ENCODE data around the gene LIN9.

Gene LIN9

DNA sequence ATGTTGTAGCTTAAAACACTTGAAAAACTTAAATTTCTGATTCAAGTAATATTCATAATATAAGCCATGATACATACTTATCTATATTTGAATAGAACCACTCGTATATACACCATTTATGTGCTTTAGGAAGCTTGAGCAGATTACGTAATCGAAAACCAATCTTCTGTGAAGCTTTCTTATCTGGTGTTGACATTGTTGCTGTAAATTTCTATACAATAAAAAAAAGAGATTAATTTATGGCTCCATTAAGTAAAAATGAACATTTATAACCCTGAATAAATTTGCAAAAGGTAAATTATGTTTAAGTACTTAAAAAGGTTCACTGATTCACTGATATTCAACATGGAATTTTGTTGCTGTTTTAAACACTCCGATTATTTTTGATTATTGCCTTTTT, 21.4 kb downstream of the LIN9 start:
- TF ChIP-seq EZH2phosphoT487 (IDR thresholded peaks at IDR 0.05; ENCODE audit: low read depth): no peak
- TF ChIP-seq, protein P1, sequence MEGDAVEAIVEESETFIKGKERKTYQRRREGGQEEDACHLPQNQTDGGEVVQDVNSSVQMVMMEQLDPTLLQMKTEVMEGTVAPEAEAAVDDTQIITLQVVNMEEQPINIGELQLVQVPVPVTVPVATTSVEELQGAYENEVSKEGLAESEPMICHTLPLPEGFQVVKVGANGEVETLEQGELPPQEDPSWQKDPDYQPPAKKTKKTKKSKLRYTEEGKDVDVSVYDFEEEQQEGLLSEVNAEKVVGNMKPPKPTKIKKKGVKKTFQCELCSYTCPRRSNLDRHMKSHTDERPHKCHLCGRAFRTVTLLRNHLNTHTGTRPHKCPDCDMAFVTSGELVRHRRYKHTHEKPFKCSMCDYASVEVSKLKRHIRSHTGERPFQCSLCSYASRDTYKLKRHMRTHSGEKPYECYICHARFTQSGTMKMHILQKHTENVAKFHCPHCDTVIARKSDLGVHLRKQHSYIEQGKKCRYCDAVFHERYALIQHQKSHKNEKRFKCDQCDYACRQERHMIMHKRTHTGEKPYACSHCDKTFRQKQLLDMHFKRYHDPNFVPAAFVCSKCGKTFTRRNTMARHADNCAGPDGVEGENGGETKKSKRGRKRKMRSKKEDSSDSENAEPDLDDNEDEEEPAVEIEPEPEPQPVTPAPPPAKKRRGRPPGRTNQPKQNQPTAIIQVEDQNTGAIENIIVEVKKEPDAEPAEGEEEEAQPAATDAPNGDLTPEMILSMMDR (IDR thresholded peaks at IDR 0.05; ENCODE audit: low read depth, low read length): no peak
- H3K27ac ChIP-seq (ENCODE audit: low read length): no peak overlapping the region
- H2AFZ ChIP-seq (ENCODE audit: low read depth, low read length): no peak overlapping the region
- H3K36me3 ChIP-seq (replicated peaks; ENCODE audit: low read depth, low read length): peaks cover 31% of the 10 kb centered on the region
- no peaks in the 10 kb centered on the region for H3K27me3 ChIP-seq (ENCODE audit: low read depth, low read length)
- H3K4me2 ChIP-seq (ENCODE audit: low read length): no peak overlapping the region
- no peak overlapping the region for H3K4me3 ChIP-seq (ENCODE audit: low read length)
- H3K79me2 ChIP-seq (ENCODE audit: low read length): no peaks in the 10 kb centered on the region
- no peak overlapping the region for H3K9ac ChIP-seq (ENCODE audit: low read length)
- H3K9me3 ChIP-seq (ENCODE audit: insufficient read depth, low read length): no peaks in the 10 kb centered on the region
- H3K4me1 ChIP-seq (ENCODE audit: low read length): peaks cover 4% of the 10 kb centered on the region
- H4K20me1 ChIP-seq (ENCODE audit: insufficient read depth, low read length): no peaks in the 10 kb centered on the region

DNA sequence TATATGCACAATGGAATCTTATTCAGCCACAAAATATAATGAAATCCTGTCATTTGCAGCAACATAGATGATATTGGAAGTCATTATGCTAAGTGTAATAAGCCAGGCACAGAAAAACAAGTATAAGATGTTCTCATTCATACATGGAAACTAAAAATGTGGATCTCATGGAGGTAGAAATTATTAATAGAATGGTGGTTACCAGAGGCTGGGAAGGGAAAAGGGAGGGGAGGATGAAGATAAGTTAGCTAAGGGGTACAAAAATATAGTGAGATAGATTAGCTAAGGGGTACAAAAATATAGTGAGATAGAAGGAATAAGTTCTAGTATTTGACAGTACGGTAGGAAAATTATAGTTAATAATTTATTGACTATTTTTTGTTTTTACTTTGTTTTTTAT, 27.9 kb downstream of the LIN9 start:
- Histone ChIP-seq H3K4me2 (ENCODE audit: low read length) (no peak overlapping the region), H2AFZ (ENCODE audit: low read depth, low read length) (no peak overlapping the region), H3K27me3 (ENCODE audit: low read depth, low read length) (no peaks in the 10 kb centered on the region), H3K79me2 (ENCODE audit: low read length) (no peaks in the 10 kb centered on the region), H3K27ac (ENCODE audit: low read length) (no peak overlapping the region), H4K20me1 (ENCODE audit: insufficient read depth, low read length) (no peaks in the 10 kb centered on the region), H3K9me3 (ENCODE audit: insufficient read depth, low read length) (no peaks in the 10 kb centered on the region), H3K4me3 (ENCODE audit: low read length) (no peak overlapping the region), H3K9ac (ENCODE audit: low read length) (no peak overlapping the region), H3K4me1 (ENCODE audit: low read length) (peaks cover 9% of the 10 kb centered on the region), H3K36me3 (replicated peaks; ENCODE audit: low read depth, low read length) (peaks cover 29% of the 10 kb centered on the region)
- TF ChIP-seq EZH2phosphoT487 (IDR thresholded peaks at IDR 0.05; ENCODE audit: low read depth): no peak
- TF ChIP-seq, protein P1 (IDR thresholded peaks at IDR 0.05; ENCODE audit: low read depth, low read length): no peak

DNA sequence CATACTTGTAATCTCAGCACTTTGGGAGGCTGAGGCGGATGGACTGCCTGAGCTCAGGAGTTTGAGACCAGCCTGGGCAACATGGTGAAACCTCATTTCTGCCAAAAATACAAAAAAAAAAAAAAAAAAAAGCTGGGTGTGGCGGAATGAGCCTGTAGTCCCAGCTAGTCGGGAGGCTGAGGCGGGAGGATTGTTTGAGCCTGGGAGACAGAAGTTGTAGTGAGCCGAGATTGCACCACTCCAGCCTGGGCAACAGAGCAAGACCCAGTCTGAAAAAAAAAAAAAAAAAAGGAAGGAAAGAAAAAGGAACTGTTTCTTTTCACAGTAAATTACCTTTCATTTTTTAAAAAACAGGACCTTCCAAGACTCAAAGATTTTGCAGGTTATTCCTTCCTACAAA, 29.5 kb downstream of the LIN9 start:
- Histone ChIP-seq H4K20me1 (ENCODE audit: insufficient read depth, low read length) (no peaks in the 10 kb centered on the region), H3K9ac (ENCODE audit: low read length) (no peak overlapping the region), H3K27ac (ENCODE audit: low read length) (no peak overlapping the region), H3K27me3 (ENCODE audit: low read depth, low read length) (no peaks in the 10 kb centered on the region), H3K4me1 (ENCODE audit: low read length) (peaks cover 9% of the 10 kb centered on the region), H3K9me3 (ENCODE audit: insufficient read depth, low read length) (no peaks in the 10 kb centered on the region), H3K4me3 (ENCODE audit: low read length) (no peak overlapping the region), H3K4me2 (ENCODE audit: low read length) (no peak overlapping the region), H3K36me3 (replicated peaks; ENCODE audit: low read depth, low read length) (peaks cover 41% of the 10 kb centered on the region), H3K79me2 (ENCODE audit: low read length) (no peaks in the 10 kb centered on the region), H2AFZ (ENCODE audit: low read depth, low read length) (no peak overlapping the region)
- TF ChIP-seq EZH2phosphoT487 (IDR thresholded peaks at IDR 0.05; ENCODE audit: low read depth): no peak
- TF ChIP-seq, protein P1 (IDR thresholded peaks at IDR 0.05; ENCODE audit: low read depth, low read length): no peak

DNA sequence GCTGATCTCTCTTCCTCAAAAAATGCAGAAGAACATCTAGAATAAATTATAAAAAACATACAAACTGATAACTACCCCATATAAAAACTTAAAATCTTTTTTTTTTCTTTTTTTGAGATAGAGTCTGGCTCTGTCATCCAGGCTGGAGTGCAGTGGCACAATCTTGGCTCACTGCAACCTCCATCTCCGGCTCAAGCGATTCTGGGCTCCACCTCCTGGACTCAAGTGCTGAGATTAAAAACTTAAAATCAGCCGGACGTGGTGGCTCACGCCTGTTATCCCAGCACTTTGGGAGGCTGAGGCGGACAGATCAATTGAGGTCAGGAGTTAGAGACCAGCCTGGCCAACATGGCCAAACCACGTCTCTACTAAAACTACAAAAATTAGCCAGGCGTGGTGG, 31.1 kb downstream of the LIN9 start:
- Histone ChIP-seq H3K4me1 (ENCODE audit: low read length) (peaks cover 8% of the 10 kb centered on the region), H3K27me3 (ENCODE audit: low read depth, low read length) (no peaks in the 10 kb centered on the region), H4K20me1 (ENCODE audit: insufficient read depth, low read length) (no peaks in the 10 kb centered on the region), H3K4me3 (ENCODE audit: low read length) (no peak overlapping the region), H3K4me2 (ENCODE audit: low read length) (no peak overlapping the region), H2AFZ (ENCODE audit: low read depth, low read length) (no peak overlapping the region), H3K9me3 (ENCODE audit: insufficient read depth, low read length) (no peaks in the 10 kb centered on the region), H3K36me3 (replicated peaks; ENCODE audit: low read depth, low read length) (peaks cover 38% of the 10 kb centered on the region), H3K27ac (ENCODE audit: low read length) (no peak overlapping the region), H3K9ac (ENCODE audit: low read length) (no peak overlapping the region), H3K79me2 (ENCODE audit: low read length) (no peaks in the 10 kb centered on the region)
- TF ChIP-seq, protein P1 (IDR thresholded peaks at IDR 0.05; ENCODE audit: low read depth, low read length): no peak
- no peak for TF ChIP-seq EZH2phosphoT487 (IDR thresholded peaks at IDR 0.05; ENCODE audit: low read depth)
